DOHH2 (cell line): Measurements from ENCODE around the gene ITCH.

Experiments used
- EZH2phosphoT487 ChIP-seq: fragments of 200-600 bp; sonication (generic); IDR thresholded peaks from 2 replicates; pipeline ENCODE4 v1.6.1; 2017; ENCODE audit warnings: borderline replicate concordance, mild to moderate bottlenecking, antibody characterized with exemption, low read length, moderate library complexity, mixed read lengths
- TF ChIP-seq, protein P1 (sequence below): fragments of 200-600 bp; sonication (generic); IDR thresholded peaks from one replicate; pipeline ENCODE4 v1.5.1; 2014; ENCODE audit warnings: antibody characterized with exemption, mild to moderate bottlenecking, low read depth, low read length; ENCODE audit not compliant: poor library complexity, severe bottlenecking

DNA sequence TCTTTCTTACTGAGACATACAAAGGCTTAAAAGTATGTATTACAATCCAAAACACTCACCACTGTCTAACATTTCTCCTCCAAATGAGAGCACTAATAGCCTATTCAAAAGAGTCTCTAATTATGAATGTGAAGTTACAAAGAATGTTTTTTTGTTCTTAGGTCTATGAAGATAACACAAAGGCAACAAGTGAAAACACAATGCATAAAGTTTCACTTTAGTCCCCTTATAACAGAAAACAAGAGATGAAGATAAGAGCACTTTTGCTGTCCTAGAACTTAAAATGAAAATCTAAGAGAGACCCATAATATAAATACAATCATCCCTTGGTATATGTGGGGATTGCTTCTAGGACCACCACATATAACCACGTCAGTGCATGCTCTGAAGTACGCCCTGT is 25.6 kb downstream of the ITCH start:
- TF ChIP-seq, protein P1, sequence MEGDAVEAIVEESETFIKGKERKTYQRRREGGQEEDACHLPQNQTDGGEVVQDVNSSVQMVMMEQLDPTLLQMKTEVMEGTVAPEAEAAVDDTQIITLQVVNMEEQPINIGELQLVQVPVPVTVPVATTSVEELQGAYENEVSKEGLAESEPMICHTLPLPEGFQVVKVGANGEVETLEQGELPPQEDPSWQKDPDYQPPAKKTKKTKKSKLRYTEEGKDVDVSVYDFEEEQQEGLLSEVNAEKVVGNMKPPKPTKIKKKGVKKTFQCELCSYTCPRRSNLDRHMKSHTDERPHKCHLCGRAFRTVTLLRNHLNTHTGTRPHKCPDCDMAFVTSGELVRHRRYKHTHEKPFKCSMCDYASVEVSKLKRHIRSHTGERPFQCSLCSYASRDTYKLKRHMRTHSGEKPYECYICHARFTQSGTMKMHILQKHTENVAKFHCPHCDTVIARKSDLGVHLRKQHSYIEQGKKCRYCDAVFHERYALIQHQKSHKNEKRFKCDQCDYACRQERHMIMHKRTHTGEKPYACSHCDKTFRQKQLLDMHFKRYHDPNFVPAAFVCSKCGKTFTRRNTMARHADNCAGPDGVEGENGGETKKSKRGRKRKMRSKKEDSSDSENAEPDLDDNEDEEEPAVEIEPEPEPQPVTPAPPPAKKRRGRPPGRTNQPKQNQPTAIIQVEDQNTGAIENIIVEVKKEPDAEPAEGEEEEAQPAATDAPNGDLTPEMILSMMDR = no peak
- no peak for TF ChIP-seq EZH2phosphoT487
